ENCODE data around the gene TRIM17.

TRIM17 gene

DNA sequence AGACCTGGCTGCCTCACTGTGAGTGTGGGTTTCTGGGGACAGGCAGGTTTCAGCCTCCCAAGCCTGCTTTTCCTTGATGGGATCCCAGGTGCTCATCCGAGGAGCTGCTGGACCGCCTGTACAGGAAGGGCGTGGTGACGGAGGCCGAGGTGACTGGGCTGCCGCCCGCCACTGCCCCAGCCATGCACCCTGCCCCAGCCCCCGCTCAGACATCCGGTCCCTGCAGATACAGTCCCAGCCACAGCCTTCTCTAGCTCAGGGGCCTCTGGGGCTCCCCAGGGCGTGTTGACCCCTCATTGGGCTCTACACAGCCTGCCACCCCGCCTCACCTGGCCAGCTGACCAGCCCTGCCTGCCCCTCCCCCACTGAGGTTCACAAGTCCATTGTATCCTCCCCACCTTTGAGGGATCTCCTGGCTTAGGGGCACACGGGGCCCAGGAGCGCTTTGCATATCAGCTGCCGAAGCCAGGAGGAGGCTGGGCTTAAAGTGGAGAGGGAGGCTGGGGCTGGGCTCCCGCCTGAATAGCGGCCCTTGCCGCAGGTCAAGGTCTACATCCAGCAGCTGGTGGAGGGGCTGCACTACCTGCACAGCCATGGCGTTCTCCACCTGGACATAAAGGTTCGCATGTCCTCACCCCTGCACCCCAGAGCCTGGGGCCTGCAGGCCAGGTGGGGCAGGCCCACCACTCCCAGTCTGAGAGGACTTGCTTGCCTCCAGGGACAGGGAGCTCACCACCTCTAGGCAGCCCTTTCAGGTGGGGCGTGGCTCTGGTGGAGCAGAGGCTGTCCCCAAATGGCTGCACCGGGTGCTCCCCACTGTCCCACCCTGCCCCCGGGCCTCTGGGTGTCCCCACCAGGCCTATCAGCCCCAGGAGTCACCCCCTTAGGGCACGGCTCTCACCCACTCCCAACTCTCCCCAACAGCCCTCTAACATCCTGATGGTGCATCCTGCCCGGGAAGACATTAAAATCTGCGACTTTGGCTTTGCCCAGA is 48.6 kb downstream of the TRIM17 start:
- Histone ChIP-seq H3K9me3 (ENCODE audit: insufficient read depth, low read length) (no peaks in the 10 kb centered on the region), H3K36me3 (replicated peaks; ENCODE audit: low read depth, low read length) (no peaks in the 10 kb centered on the region), H2AFZ (ENCODE audit: low read depth, low read length) (peak overlapping the region; percentile 40; the same call in 1 of the 2 replicates), H3K27ac (ENCODE audit: low read length) (no peak overlapping the region), H3K27me3 (ENCODE audit: low read depth, low read length) (no peaks in the 10 kb centered on the region), H3K4me2 (ENCODE audit: low read length) (peak overlapping the region; percentile 70), H4K20me1 (ENCODE audit: insufficient read depth, low read length) (no peaks in the 10 kb centered on the region), H3K9ac (ENCODE audit: low read length) (peak overlapping the region; percentile 28; the same call in 1 of the 2 replicates), H3K4me3 (ENCODE audit: low read length) (peak overlapping the region; percentile 52), H3K4me1 (ENCODE audit: low read length) (peaks cover 17% of the 10 kb centered on the region), H3K79me2 (ENCODE audit: low read length) (no peaks in the 10 kb centered on the region)
- TF ChIP-seq EZH2phosphoT487 (IDR thresholded peaks at IDR 0.05; ENCODE audit: low read depth) = no peak
- TF ChIP-seq, protein P1, sequence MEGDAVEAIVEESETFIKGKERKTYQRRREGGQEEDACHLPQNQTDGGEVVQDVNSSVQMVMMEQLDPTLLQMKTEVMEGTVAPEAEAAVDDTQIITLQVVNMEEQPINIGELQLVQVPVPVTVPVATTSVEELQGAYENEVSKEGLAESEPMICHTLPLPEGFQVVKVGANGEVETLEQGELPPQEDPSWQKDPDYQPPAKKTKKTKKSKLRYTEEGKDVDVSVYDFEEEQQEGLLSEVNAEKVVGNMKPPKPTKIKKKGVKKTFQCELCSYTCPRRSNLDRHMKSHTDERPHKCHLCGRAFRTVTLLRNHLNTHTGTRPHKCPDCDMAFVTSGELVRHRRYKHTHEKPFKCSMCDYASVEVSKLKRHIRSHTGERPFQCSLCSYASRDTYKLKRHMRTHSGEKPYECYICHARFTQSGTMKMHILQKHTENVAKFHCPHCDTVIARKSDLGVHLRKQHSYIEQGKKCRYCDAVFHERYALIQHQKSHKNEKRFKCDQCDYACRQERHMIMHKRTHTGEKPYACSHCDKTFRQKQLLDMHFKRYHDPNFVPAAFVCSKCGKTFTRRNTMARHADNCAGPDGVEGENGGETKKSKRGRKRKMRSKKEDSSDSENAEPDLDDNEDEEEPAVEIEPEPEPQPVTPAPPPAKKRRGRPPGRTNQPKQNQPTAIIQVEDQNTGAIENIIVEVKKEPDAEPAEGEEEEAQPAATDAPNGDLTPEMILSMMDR (IDR thresholded peaks at IDR 0.05; ENCODE audit: low read depth, low read length) = no peak

DNA sequence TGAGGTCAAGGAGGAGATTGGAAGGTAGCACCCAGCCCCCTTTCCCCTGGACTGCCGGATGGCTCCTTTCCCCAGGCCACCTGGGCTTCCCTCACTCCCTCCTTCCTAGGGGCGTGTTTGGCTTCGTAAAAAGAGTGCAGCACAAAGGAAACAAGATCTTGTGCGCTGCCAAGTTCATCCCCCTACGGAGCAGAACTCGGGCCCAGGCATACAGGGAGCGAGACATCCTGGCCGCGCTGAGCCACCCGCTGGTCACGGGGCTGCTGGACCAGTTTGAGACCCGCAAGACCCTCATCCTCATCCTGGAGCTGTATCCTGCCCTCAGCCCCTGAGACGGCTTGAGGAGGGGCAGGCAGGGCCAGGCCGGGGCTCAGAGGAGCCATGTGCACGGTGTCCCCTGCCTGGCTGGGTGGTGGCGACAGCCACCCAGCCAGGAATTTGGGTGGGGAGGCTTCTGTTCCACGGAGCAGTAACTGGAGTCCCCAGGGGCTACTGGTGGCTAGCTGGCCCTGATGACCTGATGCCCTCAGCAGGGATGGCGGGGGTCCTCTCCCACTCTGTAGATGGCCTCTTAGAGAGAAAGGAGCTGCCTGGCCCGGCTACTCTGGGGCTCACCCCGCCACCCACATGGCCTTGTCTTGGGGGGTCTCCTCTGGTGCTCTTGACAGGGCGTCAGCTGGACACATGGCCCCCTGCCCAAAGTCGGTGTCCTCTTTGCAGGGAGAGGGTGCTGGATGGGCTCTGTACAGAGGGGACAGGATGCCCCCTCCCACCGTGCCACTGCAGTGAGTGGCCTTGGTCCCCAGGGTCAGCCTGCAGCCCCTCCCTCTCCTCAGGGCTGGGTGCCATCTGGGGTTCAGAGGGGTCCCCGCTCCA is 49.6 kb downstream of the TRIM17 start:
- Histone ChIP-seq H2AFZ (ENCODE audit: low read depth, low read length) (no peak overlapping the region), H3K27me3 (ENCODE audit: low read depth, low read length) (no peaks in the 10 kb centered on the region), H3K9ac (ENCODE audit: low read length) (no peak overlapping the region), H3K79me2 (ENCODE audit: low read length) (no peaks in the 10 kb centered on the region), H4K20me1 (ENCODE audit: insufficient read depth, low read length) (no peaks in the 10 kb centered on the region), H3K4me3 (ENCODE audit: low read length) (peak overlapping the region; percentile 52; the same call in 1 of the 2 replicates), H3K27ac (ENCODE audit: low read length) (no peak overlapping the region), H3K36me3 (replicated peaks; ENCODE audit: low read depth, low read length) (no peaks in the 10 kb centered on the region), H3K9me3 (ENCODE audit: insufficient read depth, low read length) (no peaks in the 10 kb centered on the region), H3K4me2 (ENCODE audit: low read length) (peak overlapping the region; percentile 70; the same call in 1 of the 2 replicates), H3K4me1 (ENCODE audit: low read length) (peaks cover 8% of the 10 kb centered on the region)
- no peak for TF ChIP-seq EZH2phosphoT487 (IDR thresholded peaks at IDR 0.05; ENCODE audit: low read depth)
- TF ChIP-seq, protein P1 (IDR thresholded peaks at IDR 0.05; ENCODE audit: low read depth, low read length) = no peak

DNA sequence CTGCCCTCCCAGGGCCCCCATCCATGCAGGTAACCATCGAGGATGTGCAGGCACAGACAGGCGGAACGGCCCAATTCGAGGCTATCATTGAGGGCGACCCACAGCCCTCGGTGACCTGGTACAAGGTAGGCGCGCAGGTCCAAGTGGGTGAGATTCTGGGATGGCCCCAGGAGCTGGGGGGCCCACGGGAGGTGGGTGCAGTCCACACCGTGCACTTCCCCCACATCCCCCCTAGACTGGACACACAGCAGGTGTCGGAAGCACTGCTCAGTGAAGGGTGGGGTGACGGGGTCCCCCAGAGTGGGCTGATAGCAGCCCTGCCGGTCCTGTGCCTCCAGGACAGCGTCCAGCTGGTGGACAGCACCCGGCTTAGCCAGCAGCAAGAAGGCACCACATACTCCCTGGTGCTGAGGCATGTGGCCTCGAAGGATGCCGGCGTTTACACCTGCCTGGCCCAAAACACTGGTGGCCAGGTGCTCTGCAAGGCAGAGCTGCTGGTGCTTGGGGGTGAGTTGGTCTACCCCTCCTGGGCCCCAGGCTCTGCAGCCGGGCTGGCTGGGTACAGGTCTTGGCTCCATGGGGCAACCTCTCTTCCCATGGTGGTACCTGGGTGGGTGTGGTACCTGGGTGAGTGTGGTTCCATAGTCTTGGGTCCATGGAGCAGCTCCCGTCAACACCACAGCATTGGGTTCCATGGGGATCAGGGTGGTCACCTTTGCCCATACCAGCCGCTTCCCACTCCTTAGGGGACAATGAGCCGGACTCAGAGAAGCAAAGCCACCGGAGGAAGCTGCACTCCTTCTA is 50.4 kb downstream of the TRIM17 start:
- Histone ChIP-seq H3K4me2 (ENCODE audit: low read length) (no peak overlapping the region), H4K20me1 (ENCODE audit: insufficient read depth, low read length) (no peaks in the 10 kb centered on the region), H3K27ac (ENCODE audit: low read length) (no peak overlapping the region), H2AFZ (ENCODE audit: low read depth, low read length) (no peak overlapping the region), H3K27me3 (ENCODE audit: low read depth, low read length) (no peaks in the 10 kb centered on the region), H3K9ac (ENCODE audit: low read length) (no peak overlapping the region), H3K9me3 (ENCODE audit: insufficient read depth, low read length) (no peaks in the 10 kb centered on the region), H3K79me2 (ENCODE audit: low read length) (no peaks in the 10 kb centered on the region), H3K4me1 (ENCODE audit: low read length) (peaks cover 8% of the 10 kb centered on the region), H3K4me3 (ENCODE audit: low read length) (no peak overlapping the region), H3K36me3 (replicated peaks; ENCODE audit: low read depth, low read length) (no peaks in the 10 kb centered on the region)
- TF ChIP-seq EZH2phosphoT487 (IDR thresholded peaks at IDR 0.05; ENCODE audit: low read depth) = no peak
- TF ChIP-seq, protein P1 (IDR thresholded peaks at IDR 0.05; ENCODE audit: low read depth, low read length) = no peak
